T-helper 1 cell treated with Interleukin-12 subunit alpha and Interleukin-12 subunit beta and Interleukin-4 antibody, amounts not matched to agents 30 μg/mL and 1 μg/mL, for 36 hours (primary cell): Measurements from ENCODE around the gene METTL25B.
A peak's percentile ranks its signal among the peaks of the same experiment; 100 is the strongest.

ENCODE experiments used
- H3K27ac Mint-ChIP-seq: one replicate; pipeline ENCODE4 v1.8.0; 2021; ENCODE audit warnings: mild to moderate bottlenecking, mixed read lengths
- H3K27me3 Mint-ChIP-seq: one replicate; pipeline ENCODE4 v1.8.0; 2021; ENCODE audit warnings: low read depth, mixed read lengths
- H3K36me3 Mint-ChIP-seq: one replicate; pipeline ENCODE4 v1.8.0; 2021; ENCODE audit warnings: low read depth, mixed read lengths
- H3K4me1 Mint-ChIP-seq: one replicate; pipeline ENCODE4 v1.8.0; 2021; ENCODE audit warnings: low read depth, mixed read lengths
- H3K4me3 Mint-ChIP-seq: one replicate; pipeline ENCODE4 v1.8.0; 2021; ENCODE audit warnings: mild to moderate bottlenecking, moderate library complexity, mixed read lengths
- H3K9me3 Mint-ChIP-seq: one replicate; pipeline ENCODE4 v1.8.0; 2021; ENCODE audit warnings: mixed read lengths

METTL25B gene

GRCh38 chr1:156728599-156729462 is 562 bp downstream of the METTL25B start, which contains the start of gene ISG20L2:
Gene ISG20L2 (minus strand): TSS chr1:156728766. CDS start chr1:156727652, 1,114 bp downstream.
- Mint-ChIP-seq H3K27me3 (no peaks in the 10 kb centered on the region), H3K36me3 (peaks cover 23% of the 10 kb centered on the region), H3K4me1 (peaks cover 35% of the 10 kb centered on the region), H3K9me3 (no peaks in the 10 kb centered on the region), H3K4me3 (no peak within 1 kb of the TSS), H3K27ac (peak within 1 kb of the TSS; percentile 99)

- H3K27me3 Mint-ChIP-seq: no peaks in the 10 kb centered on the region
- no peak overlapping the region for H3K27ac Mint-ChIP-seq
- H3K4me3 Mint-ChIP-seq: no peak overlapping the region
- no peaks in the 10 kb centered on the region for H3K9me3 Mint-ChIP-seq
- H3K36me3 Mint-ChIP-seq: peaks cover 13% of the 10 kb centered on the region
- H3K4me1 Mint-ChIP-seq: peaks cover 22% of the 10 kb centered on the region
Observed at GRCh38 chr1:156733989-156734584, 5.8 kb downstream of the METTL25B start.

GRCh38 chr1:156738407-156738806 is 10.1 kb downstream of the METTL25B start:
- Mint-ChIP-seq H3K36me3 (peaks cover 25% of the 10 kb centered on the region), H3K27ac (no peak overlapping the region), H3K4me3 (no peak overlapping the region), H3K4me1 (peaks cover 18% of the 10 kb centered on the region), H3K27me3 (no peaks in the 10 kb centered on the region), H3K9me3 (no peaks in the 10 kb centered on the region)

- H3K36me3 Mint-ChIP-seq: peaks cover 30% of the 10 kb centered on the region
- H3K27me3 Mint-ChIP-seq: no peaks in the 10 kb centered on the region
- no peaks in the 10 kb centered on the region for H3K9me3 Mint-ChIP-seq
- peaks cover 21% of the 10 kb centered on the region for H3K4me1 Mint-ChIP-seq
- H3K4me3 Mint-ChIP-seq: peak overlapping the region; percentile 43
- H3K27ac Mint-ChIP-seq: no peak overlapping the region
Observed at GRCh38 chr1:156738916-156739315, 10.6 kb downstream of the METTL25B start.

GRCh38 chr1:156740237-156740740 is 12.0 kb downstream of the METTL25B start:
- Mint-ChIP-seq H3K4me1 (peaks cover 28% of the 10 kb centered on the region), H3K27me3 (no peaks in the 10 kb centered on the region), H3K36me3 (peaks cover 36% of the 10 kb centered on the region), H3K9me3 (no peaks in the 10 kb centered on the region), H3K27ac (peak overlapping the region; percentile 96), H3K4me3 (peak overlapping the region; percentile 96)

GRCh38 chr1:156740741-156741480 is 12.6 kb downstream of the METTL25B start, which contains the start of gene MRPL24:
Gene MRPL24 (minus strand): TSS chr1:156741088. CDS start chr1:156738704, 2,384 bp downstream.
- H3K9me3 Mint-ChIP-seq: no peaks in the 10 kb centered on the region
- peak within 1 kb of the TSS; percentile 96 for H3K27ac Mint-ChIP-seq
- H3K36me3 Mint-ChIP-seq: peaks cover 41% of the 10 kb centered on the region
- peaks cover 34% of the 10 kb centered on the region for H3K4me1 Mint-ChIP-seq
- no peaks in the 10 kb centered on the region for H3K27me3 Mint-ChIP-seq
- peak within 1 kb of the TSS; percentile 96 for H3K4me3 Mint-ChIP-seq

GRCh38 chr1:156741481-156741983 is 13.3 kb downstream of the METTL25B start:
- Mint-ChIP-seq H3K4me1 (peaks cover 40% of the 10 kb centered on the region), H3K27ac (peak overlapping the region; percentile 96), H3K27me3 (no peaks in the 10 kb centered on the region), H3K9me3 (no peaks in the 10 kb centered on the region), H3K4me3 (peak overlapping the region; percentile 96), H3K36me3 (peaks cover 43% of the 10 kb centered on the region)

GRCh38 chr1:156742017-156742416 is 13.7 kb downstream of the METTL25B start:
- Mint-ChIP-seq H3K4me1 (peaks cover 42% of the 10 kb centered on the region), H3K27me3 (no peaks in the 10 kb centered on the region), H3K36me3 (peaks cover 43% of the 10 kb centered on the region), H3K27ac (peak overlapping the region; percentile 96), H3K9me3 (no peaks in the 10 kb centered on the region), H3K4me3 (peak overlapping the region; percentile 96)

- Mint-ChIP-seq H3K36me3 (peaks cover 44% of the 10 kb centered on the region), H3K4me1 (peaks cover 49% of the 10 kb centered on the region), H3K4me3 (no peak overlapping the region), H3K9me3 (no peaks in the 10 kb centered on the region), H3K27ac (peak overlapping the region; percentile 55), H3K27me3 (no peaks in the 10 kb centered on the region)
Observed at GRCh38 chr1:156742801-156743200, 14.5 kb downstream of the METTL25B start.

GRCh38 chr1:156743367-156744302 is 15.4 kb downstream of the METTL25B start:
- Mint-ChIP-seq H3K4me3 (no peak overlapping the region), H3K27me3 (no peaks in the 10 kb centered on the region), H3K9me3 (no peaks in the 10 kb centered on the region), H3K27ac (peak overlapping the region; percentile 55), H3K4me1 (peaks cover 57% of the 10 kb centered on the region), H3K36me3 (peaks cover 44% of the 10 kb centered on the region)

GRCh38 chr1:156744344-156744743 is 16.1 kb downstream of the METTL25B start:
- no peak overlapping the region for H3K27ac Mint-ChIP-seq
- H3K4me1 Mint-ChIP-seq: peaks cover 63% of the 10 kb centered on the region

GRCh38 chr1:156744786-156745419 is 16.6 kb downstream of the METTL25B start:
- Mint-ChIP-seq H3K4me3 (no peak overlapping the region), H3K36me3 (peaks cover 46% of the 10 kb centered on the region)

More at GRCh38 chr1:156744344-156744743, 16.1 kb downstream of the METTL25B start:
- H3K4me3 Mint-ChIP-seq: no peak overlapping the region
- H3K36me3 Mint-ChIP-seq: peaks cover 46% of the 10 kb centered on the region
- no peaks in the 10 kb centered on the region for H3K27me3 Mint-ChIP-seq
- H3K9me3 Mint-ChIP-seq: no peaks in the 10 kb centered on the region

GRCh38 chr1:156745881-156746280 is 17.6 kb downstream of the METTL25B start:
- H3K27ac Mint-ChIP-seq: peak overlapping the region; percentile 21
- no peaks in the 10 kb centered on the region for H3K9me3 Mint-ChIP-seq
- no peaks in the 10 kb centered on the region for H3K27me3 Mint-ChIP-seq
- peaks cover 68% of the 10 kb centered on the region for H3K4me1 Mint-ChIP-seq
- H3K4me3 Mint-ChIP-seq: no peak overlapping the region
- peaks cover 42% of the 10 kb centered on the region for H3K36me3 Mint-ChIP-seq

More at GRCh38 chr1:156744786-156745419, 16.6 kb downstream of the METTL25B start:
- no peaks in the 10 kb centered on the region for H3K9me3 Mint-ChIP-seq
- H3K4me1 Mint-ChIP-seq: peaks cover 67% of the 10 kb centered on the region
- peak overlapping the region; percentile 70 for H3K27ac Mint-ChIP-seq
- H3K27me3 Mint-ChIP-seq: no peaks in the 10 kb centered on the region
